ENCODE results near the gene SFXN5.

GRCh38 chr2:72963423-72964145, 107.9 kb downstream of the SFXN5 start:
- TF ChIP-seq EZH2 (IDR thresholded peaks at IDR 0.05; ENCODE audit: borderline replicate concordance, low read length) (no peak), CTCF (IDR thresholded peaks at IDR 0.05; ENCODE audit: low read length) (no peak)
